GM12878 (cell line): Measurements from ENCODE around the gene MPIG6B. TPM values are rescaled to one million over a fixed set of nuclear protein-coding genes. Genes with fewer than 3 reads are reported as not detected.
A peak's percentile ranks its signal among the peaks of the same experiment; 100 is the strongest.

Experiments
- ATAC-seq: fragments of 200-7000 bp; cut with Tn5 transposase; 3 replicates; pipeline ENCODE4 v1.9.1; 2020; ENCODE audit warnings: mild to moderate bottlenecking, moderate library complexity
- BruUV-seq: library from RNA; stranded (reverse); fragments of 400-500 nt; replicated peaks from 2 replicates; lab custom pipeline; 2021; lab: Mats Ljungman, UMichigan
- CTCF ChIA-PET: fragments of 300-600 bp; sonication (Branson Sonifier 250); formaldehyde crosslinking; extraction: SDS; loops from one replicate; lab custom pipeline; 2021; ENCODE audit warnings: inconsistent platforms; lab: Yijun Ruan, JAX
- POLR2A ChIA-PET: fragments of 350-600 bp; formaldehyde crosslinking; extraction: SDS; loops from one replicate; lab custom pipeline; 2021; ENCODE audit warnings: inconsistent platforms; lab: Charles Lee
- RAD21 ChIA-PET: fragments of 300-600 bp; sonication (Branson Sonifier 250); formaldehyde crosslinking; loops from one replicate; lab custom pipeline; 2023; ENCODE audit warnings: antibody characterized with exemption; ENCODE audit not compliant: unreplicated experiment; lab: Charles Lee
- SMC1A ChIA-PET: fragments of 300-600 bp; sonication (Branson Sonifier 250); formaldehyde crosslinking; loops from one replicate; lab custom pipeline; 2023; ENCODE audit not compliant: unreplicated experiment, uncharacterized antibody; lab: Charles Lee
- DNase-seq: peaks from one replicate; pipeline ENCODE4 v3.0.0-alpha.2; 2011; ENCODE audit warnings: low read depth, low spot score
- FAIRE-seq: peaks from 3 replicates; lab custom pipeline; 2011; peaks lifted over from hg19 to GRCh38; lab: Jason Lieb, UNC
- H2AFZ ChIP-seq: 2 replicates; pipeline ENCODE4 v1.6.0; 2011; ENCODE audit warnings: low read depth, low read length, control low read depth; ENCODE audit not compliant: control insufficient read depth
- H3K27ac ChIP-seq: 2 replicates; pipeline ENCODE4 v1.5.1; 2011; ENCODE audit warnings: control low read depth; ENCODE audit not compliant: control insufficient read depth, insufficient read depth
- H3K27me3 ChIP-seq, 2 experiments: replicated peaks in 1 of 2; 2 replicates each; pipeline versions ENCODE4 v1.6.0 to v1.6.1; 2011; ENCODE audit warnings: low read length in 1 of 2; ENCODE audit not compliant: control insufficient read depth in 2 of 2, insufficient read depth in 2 of 2
- H3K36me3 ChIP-seq, 2 experiments: 2 replicates each; pipeline ENCODE4 v1.5.1; 2011; ENCODE audit warnings: low read length in 1 of 2; ENCODE audit not compliant: control insufficient read depth in 2 of 2, insufficient read depth in 2 of 2
- H3K4me1 ChIP-seq: 2 replicates; pipeline ENCODE4 v1.6.1; 2011; ENCODE audit warnings: mild to moderate bottlenecking, low read length, moderate library complexity, mixed read lengths; ENCODE audit not compliant: control insufficient read depth, insufficient read depth
- H3K4me2 ChIP-seq: 2 replicates; pipeline ENCODE4 v1.6.0; 2011; ENCODE audit warnings: control low read depth; ENCODE audit not compliant: control insufficient read depth, insufficient read depth
- H3K4me3 ChIP-seq: fragments of 200-600 bp; sonication (generic); 2 replicates; pipeline ENCODE4 v1.5.1; 2016
- H3K79me2 ChIP-seq: 2 replicates; pipeline ENCODE4 v1.6.0; 2011; ENCODE audit warnings: low read length; ENCODE audit not compliant: control insufficient read depth, insufficient read depth
- H3K9ac ChIP-seq: 2 replicates; pipeline ENCODE4 v1.8.0; 2011; ENCODE audit warnings: low read length, control low read depth, mixed read lengths; ENCODE audit not compliant: control insufficient read depth, insufficient read depth
- H3K9me3 ChIP-seq: replicated peaks from 3 replicates; pipeline ENCODE4 v1.5.1; 2011; ENCODE audit warnings: mild to moderate bottlenecking, low read length; ENCODE audit not compliant: control insufficient read depth, insufficient read depth
- H4K20me1 ChIP-seq: 2 replicates; pipeline ENCODE4 v1.6.0; 2011; ENCODE audit not compliant: control insufficient read depth, insufficient read depth
- CBFB ChIP-seq: IDR thresholded peaks from 2 replicates; pipeline ENCODE4 v1.6.1; 2016; ENCODE audit warnings: antibody characterized with exemption, low read depth
- EZH2 ChIP-seq: IDR thresholded peaks from 2 replicates; pipeline ENCODE4 v1.6.1; 2012; ENCODE audit warnings: low read depth, mild to moderate bottlenecking, control low read depth, inconsistent platforms, low read length, borderline replicate concordance; ENCODE audit not compliant: control insufficient read depth
- IRF4 ChIP-seq: IDR thresholded peaks from 2 replicates; pipeline ENCODE4 v1.6.1; 2011; ENCODE audit warnings: low read depth, low read length
- MYC ChIP-seq: IDR thresholded peaks from 2 replicates; pipeline ENCODE4 v1.6.1; 2011; ENCODE audit warnings: mild to moderate bottlenecking, low read length, moderate library complexity, inconsistent platforms; ENCODE audit not compliant: insufficient read depth, insufficient replicate concordance, insufficient read length, severe bottlenecking
- NFYA ChIP-seq: IDR thresholded peaks from 2 replicates; pipeline ENCODE4 v1.6.1; 2011; ENCODE audit warnings: low read depth, mild to moderate bottlenecking, low read length, improper control_type of control experiment, borderline replicate concordance
- PAX5 ChIP-seq: IDR thresholded peaks from 2 replicates; pipeline ENCODE4 v1.6.1; 2011; ENCODE audit warnings: low read depth, low read length, borderline replicate concordance
- RAD21 ChIP-seq: IDR thresholded peaks from 2 replicates; pipeline ENCODE4 v1.6.1; 2011; ENCODE audit warnings: mild to moderate bottlenecking, low read depth, low read length, moderate library complexity; ENCODE audit not compliant: insufficient read depth
- RBBP5 ChIP-seq: fragments of 200-600 bp; sonication (generic); conservative IDR thresholded peaks from 2 replicates; pipeline ENCODE4 v1.6.1; 2016
- SIN3A ChIP-seq: IDR thresholded peaks from 2 replicates; pipeline ENCODE4 v1.6.1; 2012; ENCODE audit warnings: low read depth, low read length, improper control_type of control experiment
- SIX5 ChIP-seq: IDR thresholded peaks from 2 replicates; pipeline ENCODE4 v1.6.1; 2011; ENCODE audit warnings: mild to moderate bottlenecking, low read depth, low read length, moderate library complexity; ENCODE audit not compliant: severe bottlenecking
- SP1 ChIP-seq: IDR thresholded peaks from one replicate; pipeline ENCODE4 v1.6.1; 2011; ENCODE audit warnings: low read depth, low read length
- YY1 ChIP-seq: IDR thresholded peaks from 2 replicates; pipeline ENCODE4 v1.6.1; 2011; ENCODE audit warnings: low read depth, mild to moderate bottlenecking, low read length
- ZNF384 ChIP-seq: IDR thresholded peaks from 2 replicates; pipeline ENCODE4 v1.6.1; 2012; ENCODE audit warnings: low read depth, mild to moderate bottlenecking, low read length, improper control_type of control experiment, borderline replicate concordance
- WGBS: methylation state at CpG from one replicate; pipeline ENCODE4 v1.1.6; 2016; ENCODE audit warnings: low lambda C conversion rate; ENCODE audit not compliant: insufficient replicate concordance, insufficient coverage; ENCODE audit errors: missing lambda C conversion rate; 5-methylcytosine and 5-hydroxymethylcytosine counted together
- in situ Hi-C: fragments of 300-500 bp; cut with MboI; formaldehyde crosslinking; loops from 9 replicates; pipeline ENCODE4 v1.14.3; 2018; ENCODE audit warnings: mixed read lengths
- intact Hi-C: fragments of 100-400 bp; cut with micrococcal nuclease; formaldehyde crosslinking; loops from one replicate; pipeline ENCODE4 v1.14.2; 2022; ENCODE audit not compliant: unreplicated experiment
- polyA plus RNA-seq, 11 experiments: library from polyadenylated mRNA; depleted of rRNA in 4 of 11; unstranded in 6 of 11; stranded (reverse) in 5 of 11; fragments of >200 nt; fragmentation: Nextera tagmentation in 4 of 11; fragmentation: Illumina TruSeq in 1 of 11; extraction: Ambion mirVana in 4 of 11; extraction: Trizol in 1 of 11; gene quantifications; 1 replicate in 1 of 11; 2 replicates in 10 of 11; pipeline versions ENCODE4 v1.2.1 to v1.2.3, GENCODE V29; 2011 to 2016; ENCODE audit warnings: inconsistent platforms in 2 of 11, missing spikeins in 2 of 11, low read depth in 1 of 11
- total RNA-seq, 4 experiments: library from RNA; depleted of rRNA in 3 of 4; stranded (reverse); fragments of >200 nt in 3 of 4; fragmentation: Illumina TruSeq in 1 of 4; extraction: Trizol in 1 of 4; gene quantifications; 2 replicates each; pipeline versions ENCODE4 v1.2.1 to v1.2.3, GENCODE V29; 2013 to 2021
- TF ChIP-seq, protein P1 (sequence below): IDR thresholded peaks from 2 replicates; pipeline ENCODE4 v1.6.1; 2012; ENCODE audit warnings: low read depth, low read length, improper control_type of control experiment
- TF ChIP-seq, protein P2 (sequence below): IDR thresholded peaks from 2 replicates; pipeline ENCODE4 v1.6.1; 2012; ENCODE audit warnings: low read depth, low read length, improper control_type of control experiment
- TF ChIP-seq, protein P3 (sequence below): IDR thresholded peaks from 2 replicates; pipeline ENCODE4 v1.6.1; 2011; ENCODE audit warnings: mild to moderate bottlenecking, low read depth, low read length, moderate library complexity; ENCODE audit not compliant: insufficient replicate concordance

Gene MPIG6B
- total and polyA plus RNA-seq, 10 of the 15 experiments (the other 5 are each of a cell fraction or from before 2014, with no cell fraction given): not detected

DNA sequence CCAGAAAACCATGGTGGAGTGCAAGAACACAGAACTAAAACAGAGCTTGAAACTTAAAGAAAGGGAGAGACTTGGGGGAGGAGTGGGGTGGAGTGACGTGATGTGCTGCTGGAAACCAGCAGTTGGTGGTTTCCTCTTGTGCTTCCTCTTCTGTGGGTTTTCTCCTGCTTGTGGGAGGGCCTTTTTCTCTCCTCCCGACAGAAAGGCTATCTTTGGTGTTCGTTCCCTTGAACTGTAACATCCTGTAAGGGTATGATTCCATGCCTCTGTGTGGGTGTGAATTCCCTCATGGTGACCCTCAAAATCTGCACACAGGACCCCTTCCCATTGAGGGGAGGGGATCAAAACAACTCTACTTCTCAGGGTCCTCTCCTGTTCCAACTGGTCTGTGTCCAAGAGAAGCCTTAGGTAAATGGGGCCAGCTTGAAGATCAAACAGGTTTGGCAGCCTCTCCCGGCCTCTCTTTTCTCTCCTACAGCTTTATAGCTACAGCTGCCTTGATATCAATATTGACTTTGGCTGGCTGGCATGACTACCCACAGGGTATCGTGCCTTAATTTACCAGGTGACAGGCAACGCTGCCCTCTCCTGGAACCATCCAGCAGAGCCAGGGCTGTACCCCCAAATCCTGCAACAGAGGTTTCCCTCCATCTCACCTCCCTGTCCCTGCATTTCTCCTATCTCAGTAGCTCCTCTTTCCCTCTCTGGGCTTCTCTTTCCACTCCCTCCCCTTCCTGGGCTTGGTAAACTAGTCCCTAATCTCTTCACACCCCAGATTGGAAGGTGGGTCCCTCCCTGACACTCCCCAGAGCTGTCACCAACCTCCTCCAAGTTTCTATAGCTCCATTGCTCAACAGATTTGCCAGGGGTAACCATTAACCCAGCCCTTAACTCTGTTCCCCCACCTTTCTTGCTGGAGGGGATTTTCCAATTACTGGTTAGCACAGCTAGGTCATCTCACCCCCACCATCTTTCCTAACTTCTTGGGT lies 15.1 kb downstream of the MPIG6B start:
- H3K36me3 ChIP-seq: peaks cover 6 to 8% of the 10 kb centered on the region in 2 experiments; a peak in 3 of 4 replicates
- ChIA-PET POLR2A (interaction anchor here (0.7 to 9.7 kb wide), 28 partner anchors 9 to 438 kb away, joined by 3 to 158 read pairs (median 6); partner anchors contain the start of genes ABHD16A, BAG6, C6orf47 and DDAH2), SMC1A (interaction anchor here (0.6 to 6.3 kb wide), 33 partner anchors 10 to 398 kb away, joined by 3 to 45 read pairs (median 5); partner anchors contain the start of genes ABHD16A, DDAH2, GPANK1 and HSPA1A), RAD21 (interaction anchor here (0.6 to 6.0 kb wide), 24 partner anchors 8 to 242 kb away, joined by 3 to 53 read pairs (median 6); partner anchors contain the start of genes ABHD16A, AIF1, DDAH2 and DDX39B), CTCF (interaction anchor here (0.6 to 15.8 kb wide), 30 partner anchors 9 to 240 kb away, joined by 3 to 208 read pairs (median 3); partner anchors contain the start of genes ABHD16A, AIF1, ATP6V1G2 and DDAH2)
- H3K27me3 ChIP-seq: no peaks in the 10 kb centered on the region
- no peaks in the 10 kb centered on the region for H3K9me3 ChIP-seq
- ATAC-seq (peak; percentile 30), FAIRE-seq (peak; percentile 49), DNase-seq (peak; percentile 75)
- H3K27ac ChIP-seq: peak overlapping the region; percentile 99
- in situ Hi-C loops: no loop called here
- 0 out of 2 replicates have a peak, but pooled peaks cover 4% of the 10 kb centered on the region for H4K20me1 ChIP-seq
- 0% methylated on average over 6 of the region's 6 CpGs for WGBS
- H2AFZ ChIP-seq: peak overlapping the region; percentile 50
- peak overlapping the region; percentile 100 for H3K4me3 ChIP-seq
- peak overlapping the region; percentile 98 for H3K9ac ChIP-seq
- H3K4me2 ChIP-seq: peak overlapping the region; percentile 73
- H3K79me2 ChIP-seq: peaks cover 48% of the 10 kb centered on the region
- intact Hi-C loops: loop anchor here (2.0 to 5.0 kb wide), 4 partner anchors 35 to 195 kb away; partner anchors contain the start of genes ABHD16A, CSNK2B, DDX39B and HSPA1B
- no TSS peak for BruUV-seq
- H3K4me1 ChIP-seq: peaks cover 28% of the 10 kb centered on the region
- TF ChIP-seq PAX5 (0 out of 2 replicates have a peak, but pooled peaks have one; percentile 32), RAD21 (0 out of 2 replicates have a peak, but pooled peaks have one; percentile 5), SIN3A (peak; percentile 72; the same call in 1 of the 2 replicates), CBFB (peak; percentile 73), SP1 (peak; percentile 39), RBBP5 (no peak), EZH2 (no peak), NFYA (no peak), MYC (no peak), SIX5 (no peak), ZNF384 (no peak), IRF4 (no peak), YY1 (no peak)
- TF ChIP-seq, protein P1, sequence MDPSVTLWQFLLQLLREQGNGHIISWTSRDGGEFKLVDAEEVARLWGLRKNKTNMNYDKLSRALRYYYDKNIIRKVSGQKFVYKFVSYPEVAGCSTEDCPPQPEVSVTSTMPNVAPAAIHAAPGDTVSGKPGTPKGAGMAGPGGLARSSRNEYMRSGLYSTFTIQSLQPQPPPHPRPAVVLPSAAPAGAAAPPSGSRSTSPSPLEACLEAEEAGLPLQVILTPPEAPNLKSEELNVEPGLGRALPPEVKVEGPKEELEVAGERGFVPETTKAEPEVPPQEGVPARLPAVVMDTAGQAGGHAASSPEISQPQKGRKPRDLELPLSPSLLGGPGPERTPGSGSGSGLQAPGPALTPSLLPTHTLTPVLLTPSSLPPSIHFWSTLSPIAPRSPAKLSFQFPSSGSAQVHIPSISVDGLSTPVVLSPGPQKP: no peak
- TF ChIP-seq, protein P2, sequence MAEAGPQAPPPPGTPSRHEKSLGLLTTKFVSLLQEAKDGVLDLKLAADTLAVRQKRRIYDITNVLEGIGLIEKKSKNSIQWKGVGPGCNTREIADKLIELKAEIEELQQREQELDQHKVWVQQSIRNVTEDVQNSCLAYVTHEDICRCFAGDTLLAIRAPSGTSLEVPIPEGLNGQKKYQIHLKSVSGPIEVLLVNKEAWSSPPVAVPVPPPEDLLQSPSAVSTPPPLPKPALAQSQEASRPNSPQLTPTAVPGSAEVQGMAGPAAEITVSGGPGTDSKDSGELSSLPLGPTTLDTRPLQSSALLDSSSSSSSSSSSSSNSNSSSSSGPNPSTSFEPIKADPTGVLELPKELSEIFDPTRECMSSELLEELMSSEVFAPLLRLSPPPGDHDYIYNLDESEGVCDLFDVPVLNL: no peak
- TF ChIP-seq, protein P3, sequence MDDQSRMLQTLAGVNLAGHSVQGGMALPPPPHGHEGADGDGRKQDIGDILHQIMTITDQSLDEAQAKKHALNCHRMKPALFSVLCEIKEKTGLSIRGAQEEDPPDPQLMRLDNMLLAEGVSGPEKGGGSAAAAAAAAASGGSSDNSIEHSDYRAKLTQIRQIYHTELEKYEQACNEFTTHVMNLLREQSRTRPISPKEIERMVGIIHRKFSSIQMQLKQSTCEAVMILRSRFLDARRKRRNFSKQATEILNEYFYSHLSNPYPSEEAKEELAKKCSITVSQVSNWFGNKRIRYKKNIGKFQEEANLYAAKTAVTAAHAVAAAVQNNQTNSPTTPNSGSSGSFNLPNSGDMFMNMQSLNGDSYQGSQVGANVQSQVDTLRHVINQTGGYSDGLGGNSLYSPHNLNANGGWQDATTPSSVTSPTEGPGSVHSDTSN: no peak
